Smooth muscle cell (in vitro differentiated cells): ENCODE data around the gene GRIFIN. TPM values are rescaled to one million over a fixed set of nuclear protein-coding genes. Genes with fewer than 3 reads are reported as not detected.

Experiments
- DNase-seq: peaks from one replicate; lab custom pipeline; 2025; ENCODE audit not compliant: unreplicated experiment; lab: John Stamatoyannopoulos, UW
- H2AFZ ChIP-seq: fragments of 200-600 bp; sonication (generic); 2 replicates; pipeline ENCODE4 v1.6.0; 2016; ENCODE audit warnings: antibody characterized with exemption, low read depth, mild to moderate bottlenecking
- H3F3A ChIP-seq: fragments of 200-600 bp; sonication (generic); 2 replicates; pipeline ENCODE4 v1.6.0; 2017; ENCODE audit warnings: antibody characterized with exemption, low read depth
- H3K27ac ChIP-seq: fragments of 200-600 bp; sonication (generic); 2 replicates; pipeline ENCODE4 v1.5.1; 2016; ENCODE audit warnings: low read depth, mild to moderate bottlenecking
- H3K27me3 ChIP-seq: fragments of 200-600 bp; sonication (generic); 2 replicates; pipeline ENCODE4 v1.6.1; 2016; ENCODE audit warnings: low read depth, mild to moderate bottlenecking
- H3K36me3 ChIP-seq: fragments of 200-600 bp; sonication (generic); 2 replicates; pipeline ENCODE4 v1.5.1; 2016; ENCODE audit warnings: low read depth
- H3K4me1 ChIP-seq: fragments of 200-600 bp; sonication (generic); 2 replicates; pipeline ENCODE4 v1.5.1; 2016; ENCODE audit warnings: low read depth
- H3K4me2 ChIP-seq: fragments of 200-600 bp; sonication (generic); 2 replicates; pipeline ENCODE4 v1.6.0; 2016; ENCODE audit warnings: mild to moderate bottlenecking
- H3K4me3 ChIP-seq: fragments of 200-600 bp; sonication (generic); 2 replicates; pipeline ENCODE4 v1.5.1; 2016; ENCODE audit warnings: mild to moderate bottlenecking
- H3K79me2 ChIP-seq: fragments of 200-600 bp; sonication (generic); 2 replicates; pipeline ENCODE4 v1.6.0; 2016; ENCODE audit warnings: low read depth, mild to moderate bottlenecking
- H3K9ac ChIP-seq: fragments of 200-600 bp; sonication (generic); 2 replicates; pipeline ENCODE4 v1.6.0; 2016; ENCODE audit warnings: low read depth
- H3K9me3 ChIP-seq: fragments of 200-600 bp; sonication (generic); replicated peaks from 2 replicates; pipeline ENCODE4 v1.5.1; 2016; ENCODE audit warnings: low read depth
- H4K20me1 ChIP-seq: fragments of 200-600 bp; sonication (generic); 2 replicates; pipeline ENCODE4 v1.6.0; 2016; ENCODE audit warnings: low read depth
- CTCF ChIP-seq: fragments of 200-600 bp; sonication (generic); IDR thresholded peaks from 2 replicates; pipeline ENCODE4 v1.5.1; 2017; ENCODE audit warnings: borderline replicate concordance, mild to moderate bottlenecking, antibody characterized with exemption; ENCODE audit not compliant: insufficient read depth, poor library complexity, severe bottlenecking
- WGBS: methylation state at CpG from one replicate; pipeline ENCODE4 v1.1.7; 2016; ENCODE audit warnings: low lambda C conversion rate; 5-methylcytosine and 5-hydroxymethylcytosine counted together
- polyA plus RNA-seq: library from polyadenylated mRNA; unstranded; fragments of >200 nt; fragmentation: Nextera tagmentation; extraction: Ambion mirVana; gene quantifications from 2 replicates; pipeline ENCODE4 v1.2.1, GENCODE V29; 2016
- total RNA-seq: library from RNA; depleted of rRNA; stranded (reverse); fragments of >200 nt; gene quantifications from 2 replicates; pipeline ENCODE4 v1.2.3, GENCODE V29; 2014

GRIFIN gene
- total and polyA plus RNA-seq, 2 experiments from 2014 or later, result not detected

DNA sequence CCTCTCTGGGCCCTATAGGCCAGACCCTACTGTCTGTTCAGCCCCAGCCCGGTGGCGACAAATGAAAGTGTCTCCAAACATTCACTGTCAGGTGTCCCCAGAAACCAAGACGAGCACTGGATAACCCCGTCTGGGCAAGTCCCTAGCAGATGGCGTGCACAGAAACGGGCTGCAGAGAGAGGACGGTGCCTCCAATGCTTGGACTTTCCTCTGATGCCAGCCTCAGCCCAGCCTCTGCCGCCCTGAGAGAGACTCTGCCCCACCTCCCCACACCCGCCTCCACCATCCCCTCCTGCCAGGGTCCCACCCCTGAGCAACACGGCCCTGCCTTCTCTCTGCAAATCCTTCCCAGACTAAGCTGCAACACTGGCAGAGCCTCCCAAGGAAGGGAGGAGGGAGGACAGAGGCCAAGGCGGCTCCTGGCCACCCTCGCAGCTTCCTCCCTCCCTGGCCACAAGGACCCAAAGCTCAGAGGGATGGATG, 36.0 kb upstream of the GRIFIN start:
- H2AFZ ChIP-seq, result no peak overlapping the region
- DNase-seq, result no peak
- H3K4me1 ChIP-seq, result peaks cover 32% of the 10 kb centered on the region
- H3K27me3 ChIP-seq, result no peaks in the 10 kb centered on the region
- H3K9me3 ChIP-seq, result no peaks in the 10 kb centered on the region
- 68% methylated on average over 12 of the region's 12 CpGs for WGBS
- TF ChIP-seq CTCF, result no peak
- H3K79me2 ChIP-seq, result no peaks in the 10 kb centered on the region
- no peak overlapping the region for H3K9ac ChIP-seq
- H3K36me3 ChIP-seq, result no peaks in the 10 kb centered on the region
- H3K4me2 ChIP-seq, result no peak overlapping the region
- no peak overlapping the region for H3K4me3 ChIP-seq
- no peaks in the 10 kb centered on the region for H4K20me1 ChIP-seq
- peaks cover 14% of the 10 kb centered on the region for H3F3A ChIP-seq
- H3K27ac ChIP-seq, result no peak overlapping the region

DNA sequence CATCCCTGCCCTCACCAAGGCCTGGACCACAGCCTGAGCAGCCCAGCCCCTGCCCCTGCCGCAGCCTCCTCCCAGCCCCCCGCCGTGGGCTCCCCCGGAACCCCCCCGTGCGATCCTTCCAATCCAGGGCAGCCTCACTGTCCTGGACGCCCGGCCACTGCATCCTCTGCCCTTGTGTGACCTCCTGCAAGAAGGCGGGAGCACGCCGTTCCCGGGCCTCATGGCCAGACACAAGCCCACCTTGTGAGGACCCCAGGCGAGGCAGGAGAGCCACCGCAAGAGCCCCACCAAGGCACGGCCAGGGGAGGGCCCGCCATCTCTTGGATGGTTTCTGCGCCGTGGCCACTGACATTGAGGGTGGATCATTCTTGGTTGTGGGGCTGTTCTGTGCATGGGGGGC, 35.6 kb upstream of the GRIFIN start:
- H3K36me3 ChIP-seq, result no peaks in the 10 kb centered on the region
- TF ChIP-seq CTCF, result no peak
- H3K79me2 ChIP-seq, result no peaks in the 10 kb centered on the region
- 90% methylated on average over 12 of the region's 18 CpGs for WGBS
- H3F3A ChIP-seq, result peaks cover 14% of the 10 kb centered on the region
- H3K9me3 ChIP-seq, result no peaks in the 10 kb centered on the region
- peaks cover 32% of the 10 kb centered on the region for H3K4me1 ChIP-seq
- H3K27me3 ChIP-seq, result no peaks in the 10 kb centered on the region
- H2AFZ ChIP-seq, result no peak overlapping the region
- H4K20me1 ChIP-seq, result no peaks in the 10 kb centered on the region
- H3K4me2 ChIP-seq, result no peak overlapping the region
- peak overlapping the region; percentile 73 for H3K27ac ChIP-seq
- DNase-seq, result no peak
- no peak overlapping the region for H3K9ac ChIP-seq
- no peak overlapping the region for H3K4me3 ChIP-seq

DNA sequence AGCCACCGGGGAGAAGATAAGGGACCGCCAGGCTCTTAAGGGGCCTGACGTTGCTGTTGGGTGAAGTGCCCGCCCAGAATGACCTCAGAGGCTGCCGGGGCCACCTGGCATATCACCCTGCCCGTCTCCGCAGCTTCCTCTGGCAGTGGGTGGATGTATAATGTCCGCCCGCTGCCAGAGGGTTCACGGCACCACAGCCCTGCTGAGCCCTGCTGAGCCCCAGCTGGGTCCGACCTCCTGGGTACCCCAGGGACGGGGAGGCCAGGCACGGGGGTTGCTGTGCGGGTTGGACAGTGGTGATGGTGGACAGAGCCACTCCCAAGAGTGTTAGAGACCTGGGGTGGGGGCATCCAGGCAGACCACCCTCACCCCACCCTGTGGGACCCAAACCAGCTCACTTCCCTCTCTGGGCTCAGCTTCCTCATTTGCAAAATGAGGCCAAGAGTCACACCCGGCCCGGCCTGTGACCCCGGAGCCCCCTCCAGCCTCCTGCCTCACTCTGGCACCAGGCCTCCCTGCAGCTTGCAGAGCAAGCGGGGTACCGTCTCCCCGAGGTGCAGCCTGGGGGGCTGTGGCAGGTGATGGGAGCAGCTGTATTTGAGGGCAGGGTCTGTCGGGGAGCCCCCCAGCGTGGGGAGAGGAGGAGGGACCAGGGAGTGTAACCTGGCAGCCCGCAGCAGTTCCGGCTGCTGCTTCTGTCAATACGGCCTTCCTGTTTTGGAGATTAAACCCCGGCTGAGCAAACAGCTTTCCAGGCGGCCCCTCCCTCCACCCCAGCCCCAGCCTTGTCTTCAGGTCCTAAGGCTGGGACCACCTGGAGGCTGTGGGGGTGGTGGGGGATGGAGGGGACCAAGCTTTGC, 34.9 kb upstream of the GRIFIN start:
- Histone ChIP-seq H3K9ac (no peak overlapping the region), H3K4me2 (peak overlapping the region; percentile 76), H3K4me3 (no peak overlapping the region), H3K4me1 (peaks cover 32% of the 10 kb centered on the region), H3K27me3 (no peaks in the 10 kb centered on the region), H4K20me1 (no peaks in the 10 kb centered on the region), H3K9me3 (no peaks in the 10 kb centered on the region), H2AFZ (no peak overlapping the region), H3K36me3 (no peaks in the 10 kb centered on the region), H3K27ac (peak overlapping the region; percentile 73), H3K79me2 (no peaks in the 10 kb centered on the region), H3F3A (peaks cover 14% of the 10 kb centered on the region)
- WGBS, result 54% methylated on average over 27 of the region's 27 CpGs
- no peak for TF ChIP-seq CTCF
- DNase-seq, result no peak
